ENCODE data around the gene KAZALD1. TPM values are rescaled to one million over a fixed set of nuclear protein-coding genes. Genes with fewer than 3 reads are reported as not detected.

KAZALD1 gene
- total and polyA plus RNA-seq, 2 donors (not counting 1 experiment from before 2014, with no cell fraction given), result 0.34 to 0.37 TPM

DNA sequence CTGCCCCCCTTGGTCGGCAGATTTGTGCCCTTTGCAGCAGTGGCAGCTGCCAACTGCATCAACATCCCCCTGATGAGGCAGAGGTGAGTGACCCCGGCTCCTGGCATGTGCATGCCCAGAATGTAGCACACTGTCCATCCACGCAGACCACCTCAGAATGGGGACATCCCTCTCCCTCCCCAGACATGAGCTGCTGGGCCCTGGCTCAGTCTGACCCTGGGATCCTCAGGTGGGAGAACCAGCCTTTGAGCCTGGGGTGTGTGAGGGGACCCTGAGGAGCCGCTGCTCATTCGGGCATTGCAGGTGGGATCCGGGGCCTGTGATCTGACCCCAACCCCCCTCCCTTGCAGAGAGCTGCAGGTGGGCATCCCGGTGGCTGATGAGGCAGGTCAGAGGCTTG lies 25.1 kb upstream of the KAZALD1 start:
- H3K27ac Mint-ChIP-seq, result no peak overlapping the region
- no peaks in the 10 kb centered on the region for H3K27me3 ChIP-seq (replicated peaks in 1 of 4; ENCODE audit: control extremely low read depth in 1 of 4, control insufficient read depth in 3 of 4, insufficient read depth in 4 of 4, low read length in 3 of 4)
- H3K4me3 Mint-ChIP-seq, result no peak overlapping the region
- 86% methylated on average over 6 of the region's 7 CpGs for WGBS (ENCODE audit: insufficient coverage)
- no peak overlapping the region for H3K4me2 ChIP-seq (replicated peaks; ENCODE audit: low read depth, low read length, poor library complexity, severe bottlenecking)
- TF ChIP-seq, protein P1, sequence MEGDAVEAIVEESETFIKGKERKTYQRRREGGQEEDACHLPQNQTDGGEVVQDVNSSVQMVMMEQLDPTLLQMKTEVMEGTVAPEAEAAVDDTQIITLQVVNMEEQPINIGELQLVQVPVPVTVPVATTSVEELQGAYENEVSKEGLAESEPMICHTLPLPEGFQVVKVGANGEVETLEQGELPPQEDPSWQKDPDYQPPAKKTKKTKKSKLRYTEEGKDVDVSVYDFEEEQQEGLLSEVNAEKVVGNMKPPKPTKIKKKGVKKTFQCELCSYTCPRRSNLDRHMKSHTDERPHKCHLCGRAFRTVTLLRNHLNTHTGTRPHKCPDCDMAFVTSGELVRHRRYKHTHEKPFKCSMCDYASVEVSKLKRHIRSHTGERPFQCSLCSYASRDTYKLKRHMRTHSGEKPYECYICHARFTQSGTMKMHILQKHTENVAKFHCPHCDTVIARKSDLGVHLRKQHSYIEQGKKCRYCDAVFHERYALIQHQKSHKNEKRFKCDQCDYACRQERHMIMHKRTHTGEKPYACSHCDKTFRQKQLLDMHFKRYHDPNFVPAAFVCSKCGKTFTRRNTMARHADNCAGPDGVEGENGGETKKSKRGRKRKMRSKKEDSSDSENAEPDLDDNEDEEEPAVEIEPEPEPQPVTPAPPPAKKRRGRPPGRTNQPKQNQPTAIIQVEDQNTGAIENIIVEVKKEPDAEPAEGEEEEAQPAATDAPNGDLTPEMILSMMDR (IDR thresholded peaks at IDR 0.05), result no peak
- no peak for TF ChIP-seq EZH2 (IDR thresholded peaks at IDR 0.05; ENCODE audit: borderline replicate concordance, insufficient read depth, low read depth, low read length, poor library complexity, severe bottlenecking)
- POLR2A ChIA-PET, result no interaction called here
- H3K36me3 ChIP-seq (replicated peaks in 1 of 2; ENCODE audit: control extremely low read depth in 1 of 2, control insufficient read depth in 1 of 2, extremely low read depth in 1 of 2, insufficient read depth in 2 of 2, low read length in 1 of 2), result peaks cover 0 to 14% of the 10 kb centered on the region in 2 experiments
- H3K9me3 ChIP-seq (ENCODE audit: control extremely low read depth in 1 of 3, control insufficient read depth in 2 of 3, insufficient read depth in 1 of 3, low read length in 2 of 3), result peaks cover 0 to 2% (median 0%) of the 10 kb centered on the region in 3 donors
- H3K27me3 Mint-ChIP-seq, result no peaks in the 10 kb centered on the region
- peaks cover 12% of the 10 kb centered on the region for H3K4me1 Mint-ChIP-seq
- ATAC-seq (ENCODE audit: low read depth) (no peak), DNase-seq (peak; percentile 7)
- H3K9ac ChIP-seq (ENCODE audit: low read length), result no peak overlapping the region
- H3K4me3 ChIP-seq (ENCODE audit: control extremely low read depth in 1 of 5, extremely low read depth in 1 of 5, insufficient read depth in 1 of 5, low read depth in 2 of 5, low read length in 4 of 5), result no peak overlapping the region
- no peaks in the 10 kb centered on the region for H3K79me2 ChIP-seq (ENCODE audit: control insufficient read depth, insufficient read depth, low read length)
- peaks cover 4% of the 10 kb centered on the region for H4K20me1 ChIP-seq (ENCODE audit: control insufficient read depth, insufficient read depth, low read length, poor library complexity, severe bottlenecking)
- H3K9me3 Mint-ChIP-seq (ENCODE audit: insufficient read depth), result no peaks in the 10 kb centered on the region
- intact Hi-C loops (cut with micrococcal nuclease), result no loop called here
- no peak overlapping the region for H3K27ac ChIP-seq (ENCODE audit: low read length in 2 of 2)
- CTCF ChIA-PET, result interaction anchor here (7.3 to 7.8 kb wide), 2 partner anchors 16 to 28 kb away, joined by 93 to 306 read pairs; partner anchors contain the start of gene KAZALD1
- no peak overlapping the region for H2AFZ ChIP-seq (ENCODE audit: insufficient read depth, low read depth, low read length, poor library complexity, severe bottlenecking)
- peaks cover 6 to 13% of the 10 kb centered on the region in 2 donors for H3K4me1 ChIP-seq (ENCODE audit: control insufficient read depth in 2 of 2, insufficient read depth in 2 of 2, low read length in 2 of 2)

- ChIA-PET CTCF (interaction anchor here (0.8 to 7.8 kb wide), 9 partner anchors 8 to 103 kb away, joined by 3 to 306 read pairs (median 9); partner anchors contain the start of genes KAZALD1, PDZD7 and SFXN3), POLR2A (interaction anchor here (0.6 kb wide), 1 partner anchor 85 kb away, joined by 8 read pairs; no protein-coding TSS in a partner anchor)
- no peak overlapping the region for H3K27ac Mint-ChIP-seq
- Histone ChIP-seq H3K27me3 (replicated peaks in 1 of 4; ENCODE audit: control extremely low read depth in 1 of 4, control insufficient read depth in 3 of 4, insufficient read depth in 4 of 4, low read length in 3 of 4) (no peaks in the 10 kb centered on the region), H3K27ac (ENCODE audit: low read length in 2 of 2) (no peak overlapping the region), H3K36me3 (replicated peaks in 1 of 2; ENCODE audit: control extremely low read depth in 1 of 2, control insufficient read depth in 1 of 2, extremely low read depth in 1 of 2, insufficient read depth in 2 of 2, low read length in 1 of 2) (peaks cover 0 to 14% of the 10 kb centered on the region in 2 experiments), H3K79me2 (ENCODE audit: control insufficient read depth, insufficient read depth, low read length) (no peaks in the 10 kb centered on the region), H3K4me2 (replicated peaks; ENCODE audit: low read depth, low read length, poor library complexity, severe bottlenecking) (no peak overlapping the region), H2AFZ (ENCODE audit: insufficient read depth, low read depth, low read length, poor library complexity, severe bottlenecking) (no peak overlapping the region), H4K20me1 (ENCODE audit: control insufficient read depth, insufficient read depth, low read length, poor library complexity, severe bottlenecking) (no peaks in the 10 kb centered on the region), H3K9me3 (ENCODE audit: control extremely low read depth in 1 of 3, control insufficient read depth in 2 of 3, insufficient read depth in 1 of 3, low read length in 2 of 3) (no peaks in the 10 kb centered on the region), H3K4me1 (ENCODE audit: control insufficient read depth in 2 of 2, insufficient read depth in 2 of 2, low read length in 2 of 2) (peaks cover 6 to 14% of the 10 kb centered on the region in 2 donors), H3K9ac (ENCODE audit: low read length) (no peak overlapping the region), H3K4me3 (ENCODE audit: control extremely low read depth in 1 of 5, extremely low read depth in 1 of 5, insufficient read depth in 1 of 5, low read depth in 2 of 5, low read length in 4 of 5) (no peak overlapping the region)
- H3K9me3 Mint-ChIP-seq (ENCODE audit: insufficient read depth), result no peaks in the 10 kb centered on the region
- TF ChIP-seq EZH2 (IDR thresholded peaks at IDR 0.05; ENCODE audit: borderline replicate concordance, insufficient read depth, low read depth, low read length, poor library complexity, severe bottlenecking), result no peak
- TF ChIP-seq, protein P1 (IDR thresholded peaks at IDR 0.05), result no peak
- H3K27me3 Mint-ChIP-seq, result no peaks in the 10 kb centered on the region
- WGBS (ENCODE audit: insufficient coverage), result 95% methylated on average over 4 of the region's 5 CpGs
- no peak for ATAC-seq (ENCODE audit: low read depth)
- no peak for DNase-seq
- intact Hi-C loops (cut with micrococcal nuclease), result no loop called here
- no peak overlapping the region for H3K4me3 Mint-ChIP-seq
- peaks cover 16% of the 10 kb centered on the region for H3K4me1 Mint-ChIP-seq
These were observed 23.3 kb upstream of the KAZALD1 start for GRCh38 chr10:101038484-101038883.

Measured in B cell (primary cell).